Adipose tissue (tissue), 3 donors: Measurements from ENCODE around the gene KRTAP10-12. TPM values are rescaled to one million over a fixed set of nuclear protein-coding genes. Genes with fewer than 3 reads are reported as not detected.

Experiments used
- H3K27ac ChIP-seq: one replicate; pipeline ENCODE4 v1.5.1; 2013; ENCODE audit warnings: low read depth, low read length
- WGBS, 3 donors: extraction: QIAGEN DNeasy Blood & Tissue Kit; methylation state at CpG; one replicate each; pipeline ENCODE4 v1.1.7; 2013; 5-methylcytosine and 5-hydroxymethylcytosine counted together
- polyA plus RNA-seq, 3 donors: library from polyadenylated mRNA; stranded (reverse); fragments of 200-250 nt; gene quantifications; one replicate each; pipeline ENCODE4 v1.2.3, GENCODE V29; 2013
- donor health status: healthy with polysubstance abuse.
- donor health status: Bipolar disorder and iron deficiency.
- donor health status: healthy.

KRTAP10-12 gene
- polyA plus RNA-seq, 3 donors = not detected

DNA sequence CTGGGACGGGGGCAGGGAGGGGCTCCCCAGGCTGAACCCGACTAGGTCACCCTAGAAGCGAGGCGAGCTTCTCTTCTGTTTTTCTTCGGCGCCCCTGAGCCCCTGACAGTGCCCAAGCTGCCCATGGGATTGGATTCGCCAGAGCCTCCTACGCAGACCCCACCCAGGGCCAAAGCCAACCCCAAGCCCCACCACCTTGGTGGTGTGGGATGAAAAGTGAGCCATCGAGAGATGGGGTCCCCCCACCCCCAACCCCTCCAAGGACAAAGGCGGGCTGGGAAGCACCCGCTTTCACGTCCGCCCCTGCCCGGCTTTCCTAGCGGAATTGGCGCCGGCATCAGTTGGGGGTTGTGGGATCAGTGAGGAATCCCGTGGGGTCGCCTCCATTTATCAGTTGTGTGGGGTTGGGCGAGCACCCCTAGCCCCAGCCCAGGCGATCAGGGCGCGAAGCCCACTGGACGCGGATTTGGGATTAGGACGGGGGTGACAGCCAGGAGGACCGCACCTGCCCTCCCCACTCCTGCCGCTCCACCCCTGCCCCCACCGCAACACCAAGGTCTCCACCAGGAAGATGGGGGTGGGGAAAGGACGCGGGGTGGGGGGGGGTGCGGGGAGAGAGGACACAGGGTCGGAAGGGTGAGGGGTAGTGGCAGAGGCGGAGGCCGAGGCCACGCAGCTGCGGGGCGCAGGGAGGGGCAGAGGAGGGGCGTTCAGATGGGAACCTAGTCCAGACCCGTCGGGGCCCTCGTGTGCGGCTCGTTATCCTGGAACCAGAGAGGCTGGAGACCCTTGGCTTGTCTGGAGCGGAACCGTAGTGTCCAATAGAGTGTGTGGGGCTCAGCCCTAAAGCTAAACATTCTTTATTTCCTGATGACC lies 10.0 kb downstream of the KRTAP10-12 start:
- WGBS, 3 donors = 7 to 9% (median 7%) methylated on average over 39 to 46 of the region's 46 CpGs
- H3K27ac ChIP-seq = no peak overlapping the region

DNA sequence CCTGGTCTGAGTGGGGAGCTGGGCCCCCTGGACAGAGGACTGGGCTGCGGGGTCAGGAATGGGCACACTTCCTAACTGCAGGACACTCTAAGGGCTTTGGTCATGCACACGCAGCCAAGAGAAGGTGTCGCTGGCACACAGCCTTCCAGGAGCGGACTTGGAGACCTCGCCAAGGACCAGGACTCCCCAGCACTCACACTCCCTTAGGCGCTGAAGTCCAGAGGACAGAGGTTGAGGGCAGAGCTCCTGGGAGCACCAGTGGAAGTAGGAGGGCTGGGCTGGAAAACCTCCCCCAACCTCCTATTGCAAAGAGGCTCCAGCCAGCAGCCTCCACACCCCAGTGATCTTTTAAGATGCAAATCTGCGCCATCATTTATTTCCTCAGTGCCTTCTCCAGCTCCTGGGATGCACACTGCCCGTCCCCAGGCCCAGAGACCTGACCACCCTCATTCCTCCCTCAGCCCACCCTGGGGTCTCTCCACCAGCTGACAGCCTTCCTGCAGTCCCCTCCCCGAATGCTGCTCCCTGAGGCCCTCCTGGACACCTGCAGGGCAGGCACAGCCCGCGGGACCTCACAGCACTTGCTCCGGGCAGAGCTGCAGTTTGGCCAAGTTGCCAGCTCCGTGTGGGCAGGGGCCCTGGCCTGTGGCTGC lies 11.4 kb downstream of the KRTAP10-12 start:
- 4 to 12% (median 9%) methylated on average over 13 of the region's 13 CpGs for WGBS, 3 donors
- no peak overlapping the region for H3K27ac ChIP-seq

DNA sequence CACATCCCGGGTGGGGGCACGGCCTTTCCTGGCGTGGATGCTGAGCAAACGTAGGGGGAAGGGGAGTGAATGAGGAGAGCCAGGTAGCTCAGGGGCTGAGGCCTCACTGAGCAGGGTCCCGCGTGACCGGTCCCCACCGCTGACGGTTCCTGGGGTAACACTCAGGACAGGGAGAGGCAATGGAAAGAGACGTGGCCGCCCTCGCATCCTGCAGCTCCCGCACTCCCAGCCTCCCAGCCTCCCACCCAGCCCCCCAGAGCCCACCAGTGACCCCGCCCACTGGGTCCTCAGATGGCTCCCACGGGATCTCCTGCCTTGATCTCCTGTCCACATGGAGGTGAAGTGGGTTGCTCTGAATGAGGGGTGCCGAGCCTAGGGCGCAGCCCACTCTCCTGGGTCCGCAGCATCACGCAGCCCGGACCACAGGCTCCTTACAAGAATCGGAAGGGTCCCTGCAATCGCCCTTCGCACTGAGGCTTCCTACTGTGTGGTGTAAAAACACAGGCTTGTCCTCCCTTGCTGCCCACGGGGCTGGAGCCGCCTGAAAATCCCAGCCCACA lies 12.0 kb downstream of the KRTAP10-12 start:
- H3K27ac ChIP-seq = no peak overlapping the region

DNA sequence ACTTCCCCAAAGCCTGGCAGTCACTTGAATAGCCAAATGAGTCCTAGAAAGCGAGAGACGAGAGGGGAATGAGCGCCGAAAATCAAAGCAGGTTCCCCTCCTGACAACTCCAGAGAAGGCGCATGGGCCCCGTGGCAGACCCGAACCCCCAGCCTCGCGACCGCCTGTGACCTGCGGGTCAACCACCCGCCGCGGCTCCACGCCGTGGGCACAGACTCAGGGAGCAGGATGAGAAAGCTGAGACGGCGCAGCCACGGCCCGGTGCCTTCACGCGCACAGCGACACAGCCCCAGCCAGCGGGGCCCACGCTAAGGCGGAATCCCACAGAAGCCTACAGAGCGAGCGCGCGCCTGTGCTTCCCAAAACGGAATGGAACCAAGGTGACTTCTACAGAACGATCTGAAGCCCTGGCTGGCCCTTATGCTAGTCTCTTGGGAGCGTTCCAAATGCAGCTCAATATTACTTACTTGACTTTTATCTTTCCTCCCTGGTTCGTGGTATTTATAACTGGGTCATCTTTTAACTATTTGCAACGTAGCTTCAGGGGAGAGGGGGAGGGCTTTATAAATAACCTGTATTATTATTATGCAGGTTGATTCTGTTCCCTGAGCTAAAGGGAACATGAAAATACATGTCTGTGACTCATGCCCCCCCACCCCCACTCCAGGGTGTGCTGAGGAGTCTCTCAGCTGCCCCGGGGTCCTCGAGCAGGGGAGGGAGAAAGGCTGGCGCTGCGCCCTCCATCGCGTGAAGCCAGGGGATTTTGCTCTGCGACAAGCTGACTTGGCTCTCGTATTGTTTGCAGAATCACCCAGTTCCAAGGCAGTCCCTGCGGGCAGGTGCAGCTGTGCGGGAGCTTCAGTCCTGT lies 12.7 kb downstream of the KRTAP10-12 start:
- WGBS, 3 donors = 3 to 5% (median 5%) methylated on average over 45 of the region's 45 CpGs
- H3K27ac ChIP-seq = no peak overlapping the region

More for the DNA sequence above, 12.0 kb downstream of the KRTAP10-12 start:
- WGBS, 3 donors = 4 to 12% (median 5%) methylated on average over 24 to 25 of the region's 25 CpGs

DNA sequence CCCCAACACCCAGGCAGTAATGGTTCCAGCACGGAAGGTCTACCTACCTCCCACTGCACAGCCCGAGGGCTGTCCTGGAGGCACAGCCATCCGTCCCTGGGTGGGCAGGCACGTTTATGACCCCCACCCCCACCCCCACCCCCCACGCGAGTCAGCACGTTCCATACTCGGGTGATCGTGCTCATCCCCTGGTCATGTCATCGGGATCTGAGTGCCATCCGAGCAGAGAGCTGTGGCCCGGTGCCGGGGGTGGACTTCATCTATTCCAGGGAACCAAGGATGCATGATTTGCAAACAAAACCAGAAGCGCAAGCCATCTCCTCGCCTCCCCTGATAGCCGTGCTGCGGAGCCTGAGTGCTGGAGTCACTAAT lies 13.3 kb downstream of the KRTAP10-12 start:
- H3K27ac ChIP-seq = no peak overlapping the region
- 4 to 5% (median 5%) methylated on average over 17 of the region's 17 CpGs for WGBS, 3 donors

DNA sequence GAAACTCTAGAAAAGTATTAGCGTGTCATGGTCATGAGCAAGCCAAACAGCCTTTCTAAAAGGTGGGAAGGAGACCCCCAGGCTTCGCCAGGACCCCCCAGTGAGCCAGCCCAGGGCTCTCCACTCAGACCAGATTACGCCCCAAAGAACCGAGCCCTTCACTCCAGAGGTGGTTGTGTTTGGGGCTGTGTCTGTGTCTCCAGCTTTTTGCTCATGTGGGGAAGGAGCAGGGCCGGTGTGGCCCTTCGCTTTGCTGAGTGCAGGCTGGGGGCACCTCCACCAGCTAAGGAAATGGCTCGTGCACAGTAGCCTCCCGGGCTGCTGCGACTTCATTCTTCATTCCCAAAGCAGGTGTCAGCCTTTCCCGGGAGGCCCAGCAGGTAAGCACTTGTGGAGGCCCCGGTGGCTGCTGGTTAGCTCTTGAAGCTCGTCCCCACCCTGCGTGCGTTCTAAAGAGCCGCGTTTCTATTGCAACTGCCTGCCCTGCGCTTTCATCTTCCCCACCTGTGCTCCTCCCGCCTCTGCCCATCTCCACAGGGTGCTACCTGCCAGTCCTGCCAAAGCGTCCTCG lies 13.9 kb downstream of the KRTAP10-12 start:
- H3K27ac ChIP-seq = no peak overlapping the region
- WGBS, 3 donors = 7 to 10% (median 7%) methylated on average over 20 of the region's 20 CpGs

DNA sequence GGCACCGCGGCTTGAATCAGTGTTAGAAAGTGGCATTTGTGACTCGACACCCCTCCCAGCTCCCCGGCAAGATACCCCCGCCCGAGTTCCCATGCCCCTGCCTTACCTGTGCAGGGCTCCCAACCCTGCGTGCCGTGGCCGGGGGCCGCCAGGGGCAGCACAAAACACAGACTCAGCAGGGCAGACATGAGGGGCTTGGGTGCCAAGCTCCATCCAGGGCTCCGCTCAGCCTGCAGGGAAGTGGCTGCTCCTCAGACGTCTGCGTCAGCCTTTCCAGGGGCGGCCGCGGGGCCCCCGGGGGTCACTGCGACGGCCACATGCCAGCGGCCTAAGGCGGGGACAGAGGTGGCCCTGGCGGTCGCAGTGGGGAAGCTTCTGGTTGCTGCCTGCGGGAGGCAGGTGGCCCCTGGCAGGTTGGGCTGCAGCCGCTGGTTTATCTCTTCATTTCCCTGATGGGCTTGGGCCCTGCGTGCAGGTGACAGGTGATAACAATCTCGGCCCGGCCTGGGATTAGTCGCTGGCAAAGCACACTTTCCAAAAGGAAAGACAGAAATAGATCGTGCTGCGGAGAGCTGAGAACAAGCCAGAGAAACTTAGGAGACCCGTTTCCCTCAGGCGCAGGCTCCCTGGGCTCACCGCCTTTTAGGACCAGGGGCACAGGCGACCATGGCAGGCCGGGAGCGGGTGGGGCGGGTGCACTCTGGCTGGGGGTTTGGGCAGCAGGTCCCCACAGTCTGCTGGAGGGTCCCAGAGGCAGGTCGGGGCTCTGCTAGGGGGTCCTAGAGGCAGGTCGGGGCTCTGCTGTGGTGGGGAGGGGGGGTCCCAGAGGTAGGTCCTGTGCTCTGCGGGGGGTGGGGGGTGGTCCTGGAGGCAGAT lies 14.6 kb downstream of the KRTAP10-12 start, which contains the start of gene TSPEAR:
TSS of gene TSPEAR (minus strand) at position 246 of the 876 bp plus-strand sequence. CDS start at position 188, 58 bp downstream.
- no peak within 1 kb of the TSS for H3K27ac ChIP-seq
- 1 to 5% (median 5%) methylated on average over 41 of the region's 41 CpGs for WGBS, 3 donors

DNA sequence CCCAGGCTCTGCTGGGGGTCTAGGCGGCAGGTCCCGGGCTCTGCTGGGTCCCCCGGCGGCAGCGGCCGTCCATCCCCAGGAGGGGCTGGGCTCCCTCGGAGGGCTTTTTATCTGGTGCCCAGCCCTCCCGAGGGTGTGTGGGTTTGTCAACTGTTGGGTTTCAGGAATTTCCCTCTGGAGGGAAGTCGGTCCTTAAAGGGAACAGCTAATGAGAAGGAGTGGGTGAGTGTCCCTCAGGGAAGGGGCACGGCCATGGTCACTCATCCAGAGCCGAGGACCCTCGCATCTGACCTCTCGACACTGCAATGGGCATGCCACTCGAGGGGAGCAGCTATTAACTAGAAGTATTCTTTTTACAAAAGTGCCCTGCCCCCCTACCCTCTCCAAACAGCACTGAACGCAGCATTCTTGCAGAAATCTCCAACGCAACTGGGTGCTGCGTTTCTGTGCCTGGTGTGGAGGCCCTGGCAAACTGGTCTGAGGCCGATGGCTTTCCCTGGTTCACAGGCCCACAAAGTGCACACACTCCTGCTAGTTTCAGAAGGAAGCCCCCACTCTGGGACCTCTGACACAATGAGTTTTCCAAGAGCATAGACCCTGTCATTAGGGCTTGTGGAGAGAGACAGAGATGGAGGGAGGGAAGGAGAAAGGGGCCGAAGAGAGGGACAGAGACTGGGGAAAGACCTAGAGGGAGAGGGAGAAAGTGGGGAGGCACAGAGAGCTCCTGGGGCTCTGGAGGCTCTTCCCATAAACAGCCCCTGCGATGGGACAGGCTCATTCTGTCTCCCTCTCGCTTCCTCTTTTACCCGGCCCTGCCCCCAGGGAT lies 15.4 kb downstream of the KRTAP10-12 start:
- 13 to 23% (median 19%) methylated on average over 22 of the region's 22 CpGs for whole genome bisulfite sequencing, 3 donors

DNA sequence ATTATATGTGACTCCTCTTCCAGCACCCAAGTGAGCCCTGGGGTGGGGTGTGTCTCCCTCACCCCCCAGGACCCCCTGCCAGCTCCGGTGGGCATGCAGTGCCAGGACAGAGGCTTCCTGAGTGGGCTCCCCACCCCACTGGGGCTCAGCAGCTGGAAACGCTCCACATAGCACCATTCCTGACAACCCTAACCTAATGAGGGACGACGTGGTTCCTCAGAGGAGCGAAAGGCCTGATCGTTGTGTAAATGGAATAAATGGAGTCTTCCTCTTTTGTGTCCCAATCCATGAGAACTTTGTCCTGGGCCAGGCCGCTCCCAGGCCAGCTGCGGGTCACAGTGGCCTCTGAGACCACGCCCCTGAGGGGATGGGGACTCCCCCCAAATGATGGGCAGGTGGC lies 16.2 kb downstream of the KRTAP10-12 start:
- no peak overlapping the region for H3K27ac ChIP-seq
- 45 to 59% (median 56%) methylated on average over 9 of the region's 9 CpGs for WGBS, 3 donors

More for the DNA sequence above, 15.4 kb downstream of the KRTAP10-12 start:
- H3K27ac ChIP-seq = no peak overlapping the region

DNA sequence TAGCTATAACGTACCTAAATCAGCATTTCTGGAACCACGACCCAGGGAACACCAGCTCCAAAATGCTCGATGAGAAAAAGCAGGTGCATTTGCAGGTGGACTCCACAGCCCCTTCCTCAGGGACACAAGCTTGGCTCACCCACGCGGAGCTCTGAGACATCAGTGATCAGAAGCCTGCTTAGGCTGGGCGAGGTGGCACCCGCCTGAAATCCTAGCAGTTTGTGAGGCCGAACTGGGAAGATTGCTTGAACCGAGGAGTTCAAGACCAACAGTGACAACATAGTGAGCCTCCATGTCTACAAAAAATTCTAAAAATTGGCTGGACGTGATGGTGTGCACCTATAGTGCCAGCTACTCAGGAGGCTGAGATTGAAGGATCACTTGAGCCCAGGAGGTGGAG lies 16.9 kb downstream of the KRTAP10-12 start:
- WGBS, 3 donors = 69 to 86% (median 86%) methylated on average over 10 of the region's 10 CpGs
- no peak overlapping the region for H3K27ac ChIP-seq

DNA sequence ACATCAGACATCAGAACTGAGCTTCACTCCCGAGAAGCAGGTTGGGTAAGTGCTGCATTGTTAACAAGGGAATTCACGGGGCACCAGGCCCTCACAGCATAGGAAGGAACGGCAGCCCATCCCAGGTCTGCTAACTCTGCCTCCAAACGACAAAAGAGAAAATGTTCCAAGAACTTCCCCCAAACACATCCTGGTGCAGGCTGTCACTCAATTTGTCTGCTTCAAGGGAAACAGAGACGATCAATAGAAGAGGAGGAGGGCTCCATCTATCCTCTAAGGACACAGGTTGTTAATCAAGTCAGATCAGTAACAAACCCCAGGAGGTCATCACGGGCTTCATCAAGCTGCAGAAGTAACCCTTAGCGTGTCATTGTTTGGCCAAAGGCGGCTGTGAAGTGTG lies 17.9 kb downstream of the KRTAP10-12 start:
- no peak overlapping the region for H3K27ac ChIP-seq
- WGBS, 3 donors = 14 to 21% (median 17%) methylated on average over 8 of the region's 8 CpGs

DNA sequence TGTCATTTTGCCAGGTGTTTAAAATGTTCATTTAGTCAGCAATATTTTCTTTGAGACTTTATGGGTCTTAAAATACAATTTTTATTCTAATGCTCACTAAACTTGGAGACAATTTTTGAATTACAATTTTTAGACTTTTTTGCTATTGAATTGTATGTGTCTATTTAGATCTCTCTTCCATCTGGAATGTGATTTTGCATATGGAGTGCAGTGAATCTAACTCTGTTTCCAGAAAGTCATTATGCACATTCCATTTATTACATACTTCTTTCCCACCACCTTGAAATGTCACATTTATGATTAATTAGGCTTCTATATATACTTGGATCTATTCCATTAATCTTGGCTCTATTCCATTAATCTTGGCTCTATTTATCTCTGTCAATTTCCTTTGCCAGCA lies 20.0 kb downstream of the KRTAP10-12 start:
- no peak overlapping the region for H3K27ac ChIP-seq

DNA sequence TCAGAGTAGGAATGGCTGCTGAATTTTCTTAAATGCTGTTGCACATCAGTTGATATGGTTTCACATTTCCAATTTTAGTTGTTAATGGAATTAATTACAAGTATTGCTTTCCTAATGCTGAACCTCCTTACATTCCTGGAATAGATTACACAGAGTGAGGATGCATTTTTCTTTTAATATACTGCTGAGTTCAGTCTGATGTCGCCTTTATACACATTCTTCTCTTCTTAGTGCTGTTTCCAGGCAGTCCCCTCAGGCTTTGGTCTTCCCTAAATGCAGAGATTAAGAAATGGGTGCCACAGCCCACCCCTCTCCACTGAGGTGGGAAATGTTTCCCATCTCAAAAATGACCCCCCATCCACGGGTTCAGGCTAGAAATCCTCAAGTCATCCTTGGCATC lies 21.1 kb downstream of the KRTAP10-12 start:
- WGBS, 3 donors = 44 to 49% (median 47%) methylated on average over 2 of the region's 2 CpGs
- no peak overlapping the region for H3K27ac ChIP-seq

DNA sequence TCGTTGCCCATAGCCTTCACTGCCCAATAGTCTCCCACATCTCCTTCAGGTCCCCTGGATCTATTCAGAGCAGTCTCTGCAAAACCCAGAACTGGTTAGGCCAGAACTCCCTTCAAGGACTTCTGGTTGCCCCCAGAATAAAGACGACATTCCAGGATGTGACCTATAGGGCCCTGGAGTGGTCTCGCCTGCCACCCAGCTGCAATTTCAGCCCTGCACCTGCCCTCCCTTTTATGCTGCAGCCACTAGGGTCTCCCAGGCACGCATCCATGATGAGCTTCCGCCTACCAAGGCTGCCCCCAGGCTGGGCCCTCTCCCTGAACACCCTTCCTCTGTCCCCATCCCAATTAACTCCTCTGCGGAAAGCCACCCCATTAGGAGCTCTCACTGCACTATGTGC lies 21.6 kb downstream of the KRTAP10-12 start:
- 48 to 62% (median 51%) methylated on average over 6 of the region's 6 CpGs for WGBS, 3 donors
- H3K27ac ChIP-seq = no peak overlapping the region

DNA sequence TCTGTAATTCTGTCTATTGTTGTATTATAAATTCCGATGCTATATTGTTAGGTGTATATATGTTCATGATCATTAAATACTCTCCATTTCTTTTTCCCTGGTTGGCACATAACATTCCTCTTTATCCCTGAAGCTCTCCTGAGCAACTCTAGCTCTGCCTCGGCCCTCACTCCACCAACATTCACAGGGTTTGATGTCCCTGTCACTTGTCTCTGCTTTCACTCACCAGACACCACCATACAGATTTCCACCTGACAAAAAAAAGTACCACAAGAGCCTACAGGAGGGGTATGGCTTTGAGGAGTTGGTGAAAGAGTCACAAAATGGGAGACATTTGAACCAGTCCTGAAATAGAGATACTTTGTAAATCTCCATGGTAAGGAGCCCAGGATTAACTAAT lies 23.2 kb downstream of the KRTAP10-12 start:
- 74 to 87% (median 87%) methylated on average over 2 of the region's 2 CpGs for WGBS, 3 donors
- no peak overlapping the region for H3K27ac ChIP-seq

DNA sequence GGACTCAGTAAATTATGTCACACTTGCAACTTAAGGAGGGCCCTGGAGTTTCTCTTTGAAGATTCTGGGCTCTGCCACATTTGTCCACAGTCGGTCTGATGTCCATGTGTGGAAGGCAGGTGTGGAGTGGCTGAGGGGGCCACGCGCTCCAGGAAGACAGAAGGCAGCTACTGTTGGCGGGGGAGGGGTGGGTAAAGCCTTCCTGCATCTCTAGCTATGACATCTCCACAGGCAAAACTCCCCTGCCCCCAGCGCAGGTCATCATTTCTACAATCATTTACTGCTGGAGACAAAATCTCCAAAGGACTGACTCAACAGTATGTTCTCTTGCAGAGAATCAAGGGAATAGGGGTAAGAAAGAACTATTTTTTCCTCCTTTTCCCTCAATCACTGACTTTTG lies 25.8 kb downstream of the KRTAP10-12 start:
- no peak overlapping the region for H3K27ac ChIP-seq
- WGBS, 3 donors = 48 to 50% (median 49%) methylated on average over 5 of the region's 5 CpGs
